Right lobe of liver (tissue), 4 donors: Measurements from ENCODE around the gene PAK2.

Experiments used
- CTCF ChIP-seq, 4 donors: fragments of 200-600 bp in 3 of 4; fragments of 450-650 bp in 1 of 4; IDR thresholded peaks; one replicate each; pipeline versions ENCODE4 v1.5.1 to v1.8.0; 2016 to 2022; ENCODE audit warnings: antibody characterized with exemption in 4 of 4, mild to moderate bottlenecking in 2 of 4
- POLR2A ChIP-seq: fragments of 450-650 bp; IDR thresholded peaks from one replicate; pipeline ENCODE4 v1.6.1; 2017; ENCODE audit warnings: antibody characterized with exemption, mild to moderate bottlenecking
- donor health status: DM: no; HTN: no; CAD: no.
- donor health status: DM: no; HTN: no; CAD: no.
- donor health status: DM: no; HTN: yes; CAD: no.

- TF ChIP-seq CTCF (IDR thresholded peaks at IDR 0.05) (no peak), POLR2A (no peak)
Observed at GRCh38 chr3:196700801-196701200, 38.9 kb upstream of the PAK2 start.
